NB4 (cell line): ENCODE results near the gene SHLD1.
"Not testable (repeated sequence)": the region's sequence is repeated elsewhere in the genome, so short reads cannot be mapped to it uniquely, and the experiment has no call there.

Experiments used
- DNase-seq: peaks from one replicate; pipeline ENCODE4 v3.0.0; 2010; ENCODE audit warnings: low read depth
- H3K4me3 ChIP-seq: one replicate; pipeline ENCODE4 v1.5.1; 2011; ENCODE audit warnings: mild to moderate bottlenecking, low read depth, low read length, moderate library complexity
- CTCF ChIP-seq: IDR thresholded peaks from one replicate; pipeline ENCODE4 v1.5.1; 2012; ENCODE audit warnings: low read depth, low read length
- MAX ChIP-seq: IDR thresholded peaks from 2 replicates; pipeline ENCODE4 v1.6.1; 2011; ENCODE audit warnings: low read depth, low read length
- MYC ChIP-seq: IDR thresholded peaks from 2 replicates; pipeline ENCODE4 v1.6.1; 2011; ENCODE audit warnings: low read depth, low read length
- POLR2A ChIP-seq: IDR thresholded peaks from 2 replicates; pipeline ENCODE4 v1.6.1; 2011; ENCODE audit warnings: mild to moderate bottlenecking; ENCODE audit not compliant: insufficient read length; ENCODE audit errors: extremely low read depth

The SHLD1 gene

GRCh38 chr20:5796331-5797040, 46.3 kb downstream of the SHLD1 start:
- no peak for TF ChIP-seq POLR2A
- no peak for TF ChIP-seq CTCF
- no peak for TF ChIP-seq MYC
- no peak for TF ChIP-seq MAX
- no peak for DNase-seq
- H3K4me3 ChIP-seq, result no peak overlapping the region

GRCh38 chr20:5797165-5797564, 47.0 kb downstream of the SHLD1 start:
- DNase-seq, result no peak
- H3K4me3 ChIP-seq, result no peak overlapping the region
- no peak for TF ChIP-seq POLR2A
- no peak for TF ChIP-seq MAX
- no peak for TF ChIP-seq MYC
- TF ChIP-seq CTCF, result no peak

GRCh38 chr20:5797843-5798462, 47.8 kb downstream of the SHLD1 start:
- H3K4me3 ChIP-seq, result no peak overlapping the region
- no peak for TF ChIP-seq CTCF
- no peak for DNase-seq

- DNase-seq, H3K4me3 ChIP-seq: not testable (repeated sequence)
Observed at GRCh38 chr20:5803754-5804303, 53.6 kb downstream of the SHLD1 start.

- TF ChIP-seq POLR2A, result no peak
- no peak for TF ChIP-seq MYC
- TF ChIP-seq CTCF, result peak; percentile 25
- TF ChIP-seq MAX, result no peak
- no peak overlapping the region for H3K4me3 ChIP-seq
- no peak for DNase-seq
Observed at GRCh38 chr20:5806457-5807263, 56.5 kb downstream of the SHLD1 start.

- no peak for DNase-seq
- no peak for TF ChIP-seq POLR2A
- no peak for TF ChIP-seq CTCF
- TF ChIP-seq MYC, result no peak
- TF ChIP-seq MAX, result no peak
- no peak overlapping the region for H3K4me3 ChIP-seq
Observed at GRCh38 chr20:5807431-5807830, 57.2 kb downstream of the SHLD1 start.
